Neural cell (in vitro differentiated cells): ENCODE data around the gene SAMD4A. TPM values are rescaled to one million over a fixed set of nuclear protein-coding genes. Genes with fewer than 3 reads are reported as not detected.

Source experiments
- H2AFZ ChIP-seq: fragments of 200-600, 300-800 bp; sonication (generic), shearing (Covaris generic); 2 replicates; pipeline ENCODE4 v1.6.0; 2014; ENCODE audit warnings: low read depth, mild to moderate bottlenecking, antibody characterized with exemption, low read length, moderate library complexity
- H3F3A ChIP-seq: fragments of 200-600 bp; shearing (Covaris generic); 2 replicates; pipeline ENCODE4 v1.6.1; 2016; ENCODE audit warnings: mild to moderate bottlenecking, moderate library complexity, mixed read lengths, antibody characterized with exemption, low read length; ENCODE audit not compliant: insufficient read depth, poor library complexity, severe bottlenecking
- H3K27ac ChIP-seq: fragments of 200-600, 300-800 bp; sonication (generic), shearing (Covaris generic); 2 replicates; pipeline ENCODE4 v1.5.1; 2014; ENCODE audit warnings: mild to moderate bottlenecking, low read length, moderate library complexity
- H3K27me3 ChIP-seq: fragments of 300-800, 200-600 bp; sonication (generic), shearing (Covaris generic); 2 replicates; pipeline ENCODE4 v1.6.0; 2014; ENCODE audit warnings: mild to moderate bottlenecking, low read depth, low read length, moderate library complexity; ENCODE audit not compliant: insufficient read depth
- H3K36me3 ChIP-seq: fragments of 300-800, 200-600 bp; sonication (generic), shearing (Covaris generic); 2 replicates; pipeline ENCODE4 v1.5.1; 2014; ENCODE audit warnings: mild to moderate bottlenecking, antibody characterized with exemption, low read length, moderate library complexity; ENCODE audit not compliant: insufficient read depth
- H3K4me2 ChIP-seq: fragments of 300-800, 200-600 bp; sonication (generic), shearing (Covaris generic); 2 replicates; pipeline ENCODE4 v1.6.0; 2014; ENCODE audit warnings: mild to moderate bottlenecking, low read length
- H3K4me3 ChIP-seq: fragments of 300-800, 200-600 bp; sonication (generic), shearing (Covaris generic); 2 replicates; pipeline ENCODE4 v1.5.1; 2014; ENCODE audit warnings: mild to moderate bottlenecking, low read length, moderate library complexity
- H3K79me2 ChIP-seq: fragments of 200-600 bp; shearing (Covaris generic); replicated peaks from 2 replicates; pipeline ENCODE4 v1.6.0; 2014; ENCODE audit warnings: mild to moderate bottlenecking, low read length, moderate library complexity; ENCODE audit not compliant: insufficient read depth
- H3K9ac ChIP-seq: fragments of 300-800, 200-600 bp; sonication (generic), shearing (Covaris generic); 2 replicates; pipeline ENCODE4 v1.6.1; 2016; ENCODE audit warnings: mild to moderate bottlenecking, low read length, mixed read lengths
- H3K9me2 ChIP-seq: fragments of 200-600 bp; shearing (Covaris generic); 2 replicates; pipeline ENCODE4 v1.6.1; 2016; ENCODE audit warnings: mild to moderate bottlenecking, low read length, mixed read lengths; ENCODE audit not compliant: insufficient read depth
- H3K9me3 ChIP-seq: fragments of 200-600, 300-800 bp; sonication (generic), shearing (Covaris generic); 2 replicates; pipeline ENCODE4 v1.6.1; 2016; ENCODE audit warnings: mild to moderate bottlenecking, mixed run types, low read length, moderate library complexity, mixed read lengths
- H4K20me1 ChIP-seq: fragments of 200-600 bp; shearing (Covaris generic); 2 replicates; pipeline ENCODE4 v1.6.1; 2016; ENCODE audit warnings: mild to moderate bottlenecking, mixed run types; ENCODE audit not compliant: insufficient read depth
- CTCF ChIP-seq: fragments of 450-650 bp; IDR thresholded peaks from 2 replicates; pipeline ENCODE4 v1.5.1; 2014; ENCODE audit warnings: antibody characterized with exemption, mild to moderate bottlenecking, moderate library complexity; ENCODE audit not compliant: poor library complexity, severe bottlenecking
- EP300 ChIP-seq: fragments of 450-650 bp; conservative IDR thresholded peaks from 2 replicates; pipeline ENCODE4 v1.6.1; 2014; ENCODE audit warnings: antibody characterized with exemption, mild to moderate bottlenecking, moderate library complexity; ENCODE audit not compliant: poor library complexity, severe bottlenecking
- EZH2 ChIP-seq: fragments of 200-600, 300-800 bp; shearing (Covaris generic), sonication (generic); IDR thresholded peaks from 2 replicates; pipeline ENCODE4 v1.6.1; 2014; ENCODE audit warnings: antibody characterized with exemption, low read length, borderline replicate concordance, mild to moderate bottlenecking; ENCODE audit not compliant: insufficient read depth, poor library complexity, severe bottlenecking
- MXI1 ChIP-seq: fragments of 450-650 bp; conservative IDR thresholded peaks from 2 replicates; pipeline ENCODE4 v1.6.1; 2014; ENCODE audit warnings: antibody characterized with exemption, mild to moderate bottlenecking; ENCODE audit not compliant: poor library complexity, severe bottlenecking
- POLR2AphosphoS5 ChIP-seq: IDR thresholded peaks from 2 replicates; pipeline ENCODE4 v1.6.1; 2012
- RAD21 ChIP-seq: fragments of 450-650 bp; conservative IDR thresholded peaks from 2 replicates; pipeline ENCODE4 v1.6.1; 2014; ENCODE audit warnings: antibody characterized with exemption, mild to moderate bottlenecking, moderate library complexity
- SMC3 ChIP-seq: fragments of 450-650 bp; conservative IDR thresholded peaks from 2 replicates; pipeline ENCODE4 v1.6.1; 2014; ENCODE audit warnings: antibody characterized with exemption, mild to moderate bottlenecking, moderate library complexity; ENCODE audit not compliant: poor library complexity
- TAF1 ChIP-seq: IDR thresholded peaks from 2 replicates; pipeline ENCODE4 v1.6.1; 2012; ENCODE audit warnings: low read depth
- polyA plus RNA-seq: library from polyadenylated mRNA; depleted of rRNA; stranded (reverse); fragments of >200 nt; gene quantifications from 2 replicates; pipeline ENCODE4 v1.2.3, GENCODE V29; 2014
- TF ChIP-seq, protein P1 (sequence below): IDR thresholded peaks from 2 replicates; pipeline ENCODE4 v1.6.1; 2012; ENCODE audit warnings: borderline replicate concordance

The SAMD4A gene
- polyA plus RNA-seq, 1 donor from 2014 or later: 1.0 TPM

DNA sequence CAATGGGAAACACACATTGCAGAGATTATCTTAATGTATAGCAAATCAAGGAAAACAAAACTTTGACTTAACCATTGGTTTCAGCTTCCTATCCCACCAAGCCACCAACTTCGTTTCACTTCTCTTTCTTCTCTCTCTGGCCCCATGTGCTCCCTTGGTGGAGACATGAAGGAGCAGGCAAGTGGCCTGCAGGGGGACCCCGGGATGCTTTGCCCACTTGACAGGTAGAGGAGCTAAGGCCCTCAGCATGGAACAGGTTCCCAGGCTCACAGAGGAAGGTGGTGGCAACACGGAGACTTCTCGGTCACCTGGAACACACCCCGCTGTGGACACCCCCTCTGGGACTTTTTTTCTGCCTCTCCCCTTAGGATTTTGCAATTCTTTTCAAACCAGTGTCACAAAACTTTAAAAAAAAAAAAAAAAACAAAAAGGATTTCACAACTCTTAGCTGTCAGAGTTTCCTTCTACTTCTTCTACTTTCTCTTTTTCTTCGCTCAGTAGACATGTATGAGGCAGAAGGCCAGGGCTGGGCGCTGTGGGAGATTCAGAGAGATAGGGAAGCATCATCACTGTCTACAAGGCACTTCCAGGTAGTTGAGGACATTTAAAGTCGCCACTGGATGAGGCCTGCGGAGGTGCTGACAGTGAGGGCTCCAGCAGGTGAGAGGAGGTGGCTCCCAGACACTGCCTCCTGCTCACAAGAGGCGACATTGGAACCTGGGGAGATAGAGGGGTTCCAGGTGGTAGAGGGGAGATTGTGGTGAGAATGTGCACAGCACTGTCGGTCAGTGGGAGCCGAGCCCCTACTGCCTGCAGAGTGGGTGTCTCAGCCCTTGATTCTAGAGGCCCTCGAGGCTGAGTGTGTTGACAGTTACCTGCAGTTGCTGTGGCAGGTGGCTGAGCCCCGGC, 216.1 kb downstream of the SAMD4A start:
- no peak overlapping the region for H3K4me2 ChIP-seq
- H3K27ac ChIP-seq: no peak overlapping the region

DNA sequence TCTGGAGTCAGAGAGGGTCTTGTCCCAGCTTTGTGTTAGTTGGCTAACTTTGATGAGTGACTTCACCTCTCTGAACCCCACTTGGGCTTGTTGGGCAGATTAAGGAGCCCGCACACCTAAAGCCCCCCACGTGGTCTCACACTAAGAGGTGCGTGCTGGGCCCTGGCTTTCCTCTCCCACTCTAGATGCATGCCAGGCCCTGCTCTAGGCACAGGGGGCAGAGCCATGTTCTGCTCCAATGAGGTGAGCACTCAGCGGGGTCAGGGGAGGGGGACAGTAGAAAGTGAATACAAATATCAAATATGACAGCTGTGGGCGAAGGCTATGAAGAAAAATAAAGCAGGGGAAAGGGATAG, 216.7 kb downstream of the SAMD4A start:
- Histone ChIP-seq H3K27ac (no peak overlapping the region), H3K79me2 (no peaks in the 10 kb centered on the region), H3F3A (no peaks in the 10 kb centered on the region), H3K4me2 (no peak overlapping the region), H4K20me1 (no peaks in the 10 kb centered on the region), H3K9me3 (no peaks in the 10 kb centered on the region), H3K27me3 (no peaks in the 10 kb centered on the region), H3K4me3 (no peak overlapping the region), H3K36me3 (no peaks in the 10 kb centered on the region), H2AFZ (no peak overlapping the region), H3K9me2 (no peaks in the 10 kb centered on the region), H3K9ac (no peak overlapping the region)
- TF ChIP-seq EP300 (no peak), CTCF (no peak)

More for the DNA sequence above, 216.1 kb downstream of the SAMD4A start:
- H2AFZ ChIP-seq: no peak overlapping the region
- no peaks in the 10 kb centered on the region for H3F3A ChIP-seq
- H3K27me3 ChIP-seq: no peaks in the 10 kb centered on the region
- no peak overlapping the region for H3K9ac ChIP-seq
- TF ChIP-seq CTCF: no peak
- no peak for TF ChIP-seq EP300
- no peak for TF ChIP-seq RAD21
- no peak for TF ChIP-seq SMC3
- no peak for TF ChIP-seq EZH2
- TF ChIP-seq, protein P1, sequence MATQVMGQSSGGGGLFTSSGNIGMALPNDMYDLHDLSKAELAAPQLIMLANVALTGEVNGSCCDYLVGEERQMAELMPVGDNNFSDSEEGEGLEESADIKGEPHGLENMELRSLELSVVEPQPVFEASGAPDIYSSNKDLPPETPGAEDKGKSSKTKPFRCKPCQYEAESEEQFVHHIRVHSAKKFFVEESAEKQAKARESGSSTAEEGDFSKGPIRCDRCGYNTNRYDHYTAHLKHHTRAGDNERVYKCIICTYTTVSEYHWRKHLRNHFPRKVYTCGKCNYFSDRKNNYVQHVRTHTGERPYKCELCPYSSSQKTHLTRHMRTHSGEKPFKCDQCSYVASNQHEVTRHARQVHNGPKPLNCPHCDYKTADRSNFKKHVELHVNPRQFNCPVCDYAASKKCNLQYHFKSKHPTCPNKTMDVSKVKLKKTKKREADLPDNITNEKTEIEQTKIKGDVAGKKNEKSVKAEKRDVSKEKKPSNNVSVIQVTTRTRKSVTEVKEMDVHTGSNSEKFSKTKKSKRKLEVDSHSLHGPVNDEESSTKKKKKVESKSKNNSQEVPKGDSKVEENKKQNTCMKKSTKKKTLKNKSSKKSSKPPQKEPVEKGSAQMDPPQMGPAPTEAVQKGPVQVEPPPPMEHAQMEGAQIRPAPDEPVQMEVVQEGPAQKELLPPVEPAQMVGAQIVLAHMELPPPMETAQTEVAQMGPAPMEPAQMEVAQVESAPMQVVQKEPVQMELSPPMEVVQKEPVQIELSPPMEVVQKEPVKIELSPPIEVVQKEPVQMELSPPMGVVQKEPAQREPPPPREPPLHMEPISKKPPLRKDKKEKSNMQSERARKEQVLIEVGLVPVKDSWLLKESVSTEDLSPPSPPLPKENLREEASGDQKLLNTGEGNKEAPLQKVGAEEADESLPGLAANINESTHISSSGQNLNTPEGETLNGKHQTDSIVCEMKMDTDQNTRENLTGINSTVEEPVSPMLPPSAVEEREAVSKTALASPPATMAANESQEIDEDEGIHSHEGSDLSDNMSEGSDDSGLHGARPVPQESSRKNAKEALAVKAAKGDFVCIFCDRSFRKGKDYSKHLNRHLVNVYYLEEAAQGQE: no peak
- no peak for TF ChIP-seq POLR2AphosphoS5
- no peak for TF ChIP-seq TAF1
- TF ChIP-seq MXI1: no peak
- no peaks in the 10 kb centered on the region for H3K36me3 ChIP-seq
- H3K79me2 ChIP-seq: no peaks in the 10 kb centered on the region
- H4K20me1 ChIP-seq: no peaks in the 10 kb centered on the region
- no peaks in the 10 kb centered on the region for H3K9me2 ChIP-seq
- H3K4me3 ChIP-seq: no peak overlapping the region
- H3K9me3 ChIP-seq: no peaks in the 10 kb centered on the region
